ENCODE data around the gene RUNX2.

Gene RUNX2

GRCh38 chr6:45344900-45345299 is 16.8 kb downstream of the RUNX2 start:
- in situ Hi-C loops (cut with MboI; ENCODE audit: low pct_unique_long_range_greater_than_20kb, low sequenced_read_pairs), result no loop called here
- no peak for DNase-seq

- DNase-seq, result no peak
- in situ Hi-C loops (cut with MboI; ENCODE audit: low pct_unique_long_range_greater_than_20kb, low sequenced_read_pairs), result no loop called here
Observed at GRCh38 chr6:45350186-45350710, 22.1 kb downstream of the RUNX2 start.

DNA sequence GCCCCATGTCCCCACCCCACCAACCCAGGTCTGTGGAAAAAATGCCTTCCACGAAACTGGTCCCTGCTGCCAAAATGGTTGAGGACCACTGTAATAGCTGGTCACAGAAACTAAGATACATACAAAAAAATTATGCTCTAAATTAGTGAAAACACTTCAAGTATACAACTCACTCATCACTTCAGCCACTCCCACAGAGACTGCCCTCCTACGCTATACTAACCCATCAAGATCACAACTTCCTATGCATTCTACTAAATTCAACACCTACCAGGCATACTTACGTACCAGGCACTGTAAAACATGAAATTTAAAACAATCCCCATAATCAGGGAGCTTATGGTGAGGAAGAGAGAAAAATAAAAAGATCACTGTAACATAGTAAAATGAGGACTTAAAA is 22.9 kb downstream of the RUNX2 start:
- in situ Hi-C loops (cut with MboI; ENCODE audit: low pct_unique_long_range_greater_than_20kb, low sequenced_read_pairs), result no loop called here
- no peak for DNase-seq

DNA sequence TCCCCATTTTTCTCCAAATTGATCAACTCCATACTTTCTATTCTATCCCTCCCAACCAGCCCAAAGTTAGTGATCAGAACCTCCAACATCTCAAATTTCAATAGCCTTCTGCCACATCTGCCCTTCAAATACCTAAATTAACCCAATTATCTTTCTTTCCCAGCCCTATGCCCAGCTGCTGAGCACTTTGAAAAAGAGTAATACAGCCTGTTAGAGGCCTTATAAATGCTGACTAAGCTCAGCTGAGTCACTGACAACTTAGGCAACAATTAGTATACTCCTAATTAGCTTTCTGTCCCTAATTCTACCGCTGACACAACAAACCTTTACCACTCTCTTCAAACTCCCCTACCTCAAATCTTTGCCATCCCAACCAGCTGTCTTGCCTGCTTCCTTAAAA is 23.5 kb downstream of the RUNX2 start:
- no peak for DNase-seq
- in situ Hi-C loops (cut with MboI; ENCODE audit: low pct_unique_long_range_greater_than_20kb, low sequenced_read_pairs), result no loop called here

DNA sequence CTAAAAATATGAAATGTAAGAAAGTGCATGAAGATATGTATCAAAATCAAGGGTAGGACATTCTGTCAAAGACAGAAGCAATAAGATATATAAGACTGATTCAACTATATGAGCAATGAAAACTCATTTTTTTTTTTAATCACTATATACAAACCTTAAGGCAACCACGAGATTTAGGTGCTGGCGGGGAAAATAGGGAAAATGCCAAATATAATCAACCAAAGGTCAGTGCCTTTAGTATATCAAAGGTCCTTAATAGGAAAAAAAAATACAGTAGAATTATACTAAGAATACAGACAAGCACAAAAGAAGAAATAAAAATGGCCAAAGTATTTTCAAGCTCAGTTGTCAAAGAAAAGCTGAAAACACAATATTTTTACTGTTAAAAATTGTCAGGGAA is 25.5 kb downstream of the RUNX2 start:
- in situ Hi-C loops (cut with MboI; ENCODE audit: low pct_unique_long_range_greater_than_20kb, low sequenced_read_pairs), result no loop called here
- no peak for DNase-seq

DNA sequence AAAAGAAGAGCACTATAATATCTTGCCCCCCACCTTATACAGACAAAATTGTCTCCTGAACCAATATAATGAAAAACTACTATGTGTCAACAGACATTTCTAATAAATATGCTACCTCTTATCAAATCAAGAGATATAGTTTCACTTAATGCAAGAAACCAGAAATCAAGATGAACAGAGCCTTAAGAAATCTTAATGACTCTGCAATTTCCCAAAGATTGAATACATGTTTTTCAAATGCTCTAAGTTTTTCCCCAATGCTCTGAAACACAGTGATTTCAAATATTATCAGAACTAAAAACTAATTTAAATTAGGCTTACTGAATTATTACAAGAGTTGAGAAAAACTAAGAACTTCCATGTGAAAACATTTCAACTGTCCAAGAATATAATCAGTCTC is 36.3 kb downstream of the RUNX2 start:
- in situ Hi-C loops (cut with MboI; ENCODE audit: low pct_unique_long_range_greater_than_20kb, low sequenced_read_pairs), result no loop called here
- no peak for DNase-seq

- in situ Hi-C loops (cut with MboI; ENCODE audit: low pct_unique_long_range_greater_than_20kb, low sequenced_read_pairs), result no loop called here
- DNase-seq, result no peak
Observed at GRCh38 chr6:45365036-45365435, 36.9 kb downstream of the RUNX2 start.

DNA sequence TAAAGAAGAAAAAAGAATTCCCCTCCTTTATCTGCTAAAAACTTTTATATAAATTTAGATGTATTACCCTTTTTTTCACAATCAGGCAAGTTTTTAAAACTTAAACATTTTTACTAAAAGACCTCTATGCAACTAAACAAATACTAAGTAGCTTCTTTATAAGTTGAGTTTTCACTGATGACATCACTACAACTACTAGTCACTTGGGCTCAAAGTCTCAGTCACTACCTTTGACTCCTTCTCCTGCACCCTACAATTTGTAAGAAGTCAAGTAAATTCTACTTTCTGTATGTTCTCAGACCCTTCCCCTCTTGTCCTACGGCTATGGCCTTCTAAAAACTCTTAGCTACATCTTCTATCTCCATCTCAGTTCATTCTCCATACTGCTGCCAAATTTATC is 38.4 kb downstream of the RUNX2 start:
- in situ Hi-C loops (cut with MboI; ENCODE audit: low pct_unique_long_range_greater_than_20kb, low sequenced_read_pairs), result no loop called here
- no peak for DNase-seq

DNA sequence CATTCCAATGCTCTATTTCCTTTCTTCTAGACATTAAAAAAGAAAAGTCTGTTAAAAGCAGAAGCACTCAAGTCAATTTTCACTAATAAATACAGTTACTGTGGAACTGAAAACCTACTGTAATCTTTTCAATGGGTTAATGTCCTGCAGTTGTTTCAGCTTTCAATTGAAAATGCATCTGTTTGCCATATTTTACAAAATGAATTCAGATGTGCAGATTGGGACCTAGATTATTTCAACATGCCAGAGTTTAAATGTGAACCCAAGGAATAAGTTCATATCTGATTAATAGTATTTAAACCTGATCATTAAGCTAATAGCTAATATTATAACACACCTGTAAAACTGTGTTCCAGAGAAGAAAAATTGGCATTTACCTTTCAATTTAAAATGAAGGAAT is 39.9 kb downstream of the RUNX2 start:
- in situ Hi-C loops (cut with MboI; ENCODE audit: low pct_unique_long_range_greater_than_20kb, low sequenced_read_pairs), result no loop called here

DNA sequence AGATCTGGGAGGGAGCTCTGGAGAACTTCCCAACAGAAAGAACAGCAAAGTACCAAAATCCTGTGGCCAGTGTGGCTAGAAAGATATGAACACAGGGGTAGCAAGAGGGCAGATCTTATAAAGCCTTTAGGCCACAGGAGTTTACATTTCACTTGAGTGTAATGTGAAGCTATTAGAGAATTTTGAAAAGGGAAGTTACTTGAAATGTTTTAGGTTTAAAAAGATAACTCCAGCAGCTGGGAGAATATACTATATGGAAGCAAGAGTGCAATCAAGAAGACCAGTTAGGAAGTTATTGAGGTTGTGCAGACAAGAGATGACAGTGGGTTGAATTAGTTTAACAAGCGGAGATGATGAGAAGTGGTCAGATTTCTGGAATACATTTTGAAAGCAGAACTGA is 41.7 kb downstream of the RUNX2 start:
- DNase-seq, result peak; percentile 34
- in situ Hi-C loops (cut with MboI; ENCODE audit: low pct_unique_long_range_greater_than_20kb, low sequenced_read_pairs), result no loop called here

More for the DNA sequence above, 39.9 kb downstream of the RUNX2 start:
- no peak for DNase-seq

DNA sequence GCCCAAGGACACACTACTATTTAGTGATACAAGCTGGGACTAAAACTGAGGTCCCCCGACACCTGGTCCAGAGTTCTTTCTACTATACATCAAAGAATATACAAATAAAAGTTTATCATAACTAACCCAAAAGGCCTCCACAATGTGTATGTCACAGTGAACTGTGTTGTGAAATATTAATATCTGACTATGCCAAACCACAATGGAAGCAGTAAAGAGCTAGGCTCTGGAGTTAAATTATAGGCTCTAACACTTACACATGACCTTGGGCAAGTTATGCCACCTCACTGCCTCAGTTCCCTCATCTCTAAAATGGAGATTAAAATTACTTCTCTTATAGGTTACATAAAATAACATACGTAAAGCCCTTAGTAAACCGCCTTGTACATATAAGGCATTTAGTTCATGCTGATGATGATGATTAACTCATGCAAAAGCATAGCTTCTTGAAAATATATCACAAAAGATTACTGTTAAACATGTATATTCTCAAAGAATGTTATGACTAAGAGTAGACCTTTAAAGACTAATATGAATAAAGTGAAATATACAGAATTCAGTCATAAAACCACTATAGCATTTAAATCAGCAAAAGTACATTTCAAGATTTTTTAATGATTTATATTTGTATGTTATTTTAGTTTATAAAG is 43.9 kb downstream of the RUNX2 start:
- no peak for DNase-seq
- in situ Hi-C loops (cut with MboI; ENCODE audit: low pct_unique_long_range_greater_than_20kb, low sequenced_read_pairs), result no loop called here

- DNase-seq, result no peak
- in situ Hi-C loops (cut with MboI; ENCODE audit: low pct_unique_long_range_greater_than_20kb, low sequenced_read_pairs), result no loop called here
Observed at GRCh38 chr6:45375449-45375848, 47.3 kb downstream of the RUNX2 start.

DNA sequence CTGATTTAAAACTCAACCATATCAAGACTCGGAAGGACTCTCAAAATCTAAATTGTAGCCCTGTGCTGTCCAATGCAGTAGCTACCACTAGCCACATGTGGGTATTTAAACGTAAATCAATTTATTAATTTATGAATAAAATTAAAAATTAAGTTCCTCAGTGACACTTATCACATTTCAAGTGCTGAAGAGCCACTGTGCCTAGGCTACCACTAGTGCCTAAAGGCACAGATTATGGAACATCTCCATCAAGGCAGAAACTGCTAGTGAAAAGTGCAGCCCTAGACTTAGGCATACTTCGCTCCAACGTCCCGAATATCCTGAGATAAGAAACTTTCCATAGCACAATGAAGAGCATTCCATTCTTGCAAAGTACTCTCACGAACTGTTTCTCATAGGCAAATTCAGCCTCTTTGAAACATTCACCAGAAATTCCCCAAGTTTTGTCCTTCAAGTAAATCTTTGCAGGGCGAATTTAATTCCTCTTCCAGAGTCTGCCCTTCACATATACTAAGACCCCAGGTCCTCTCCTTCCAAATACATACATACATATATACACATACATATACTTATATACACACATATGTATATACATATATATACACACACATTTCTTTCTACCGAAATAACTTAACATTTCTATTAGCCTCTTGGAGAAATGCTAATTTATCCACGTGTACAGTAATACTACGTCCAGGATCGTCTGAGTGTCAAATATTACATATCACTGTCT is 48.3 kb downstream of the RUNX2 start:
- DNase-seq, result no peak
- in situ Hi-C loops (cut with MboI; ENCODE audit: low pct_unique_long_range_greater_than_20kb, low sequenced_read_pairs), result no loop called here

GRCh38 chr6:45377043-45377553 is 49.0 kb downstream of the RUNX2 start:
- DNase-seq, result no peak
- in situ Hi-C loops (cut with MboI; ENCODE audit: low pct_unique_long_range_greater_than_20kb, low sequenced_read_pairs), result no loop called here

- peak; percentile 94 for DNase-seq
- in situ Hi-C loops (cut with MboI; ENCODE audit: low pct_unique_long_range_greater_than_20kb, low sequenced_read_pairs), result no loop called here
Observed at GRCh38 chr6:45377554-45378333, 49.6 kb downstream of the RUNX2 start, which contains the start of gene SUPT3H. SUPT3H (minus strand) TSS chr6:45377934.

- in situ Hi-C loops (cut with MboI; ENCODE audit: low pct_unique_long_range_greater_than_20kb, low sequenced_read_pairs), result no loop called here
- no peak for DNase-seq
Observed at GRCh38 chr6:45378334-45378926, 50.3 kb downstream of the RUNX2 start.

- DNase-seq, result no peak
- in situ Hi-C loops (cut with MboI; ENCODE audit: low pct_unique_long_range_greater_than_20kb, low sequenced_read_pairs), result no loop called here
Observed at GRCh38 chr6:45382391-45382790, 54.3 kb downstream of the RUNX2 start.

GRCh38 chr6:45386501-45386900 is 58.4 kb downstream of the RUNX2 start:
- in situ Hi-C loops (cut with MboI; ENCODE audit: low pct_unique_long_range_greater_than_20kb, low sequenced_read_pairs), result no loop called here
- DNase-seq, result no peak

DNA sequence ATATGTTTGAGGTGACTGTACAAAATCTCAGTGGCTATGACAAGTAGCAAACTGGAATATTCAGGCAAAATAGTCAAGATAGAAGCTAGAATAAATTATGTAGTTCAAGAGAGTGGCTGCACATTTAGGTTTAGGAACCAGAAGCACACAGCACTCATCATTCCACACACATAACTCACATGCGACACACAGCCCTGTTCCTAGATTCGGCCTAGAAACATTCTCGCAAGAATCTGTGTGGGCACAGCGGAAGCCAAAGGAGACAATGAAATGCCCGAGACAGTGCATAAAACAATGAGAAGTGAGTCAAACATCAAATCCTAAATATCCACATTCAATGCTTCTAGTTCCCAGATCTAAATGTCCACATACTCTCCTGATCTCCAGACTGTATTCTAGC is 59.1 kb downstream of the RUNX2 start:
- DNase-seq, result no peak
- in situ Hi-C loops (cut with MboI; ENCODE audit: low pct_unique_long_range_greater_than_20kb, low sequenced_read_pairs), result no loop called here
